Keratinocyte (primary cell): ENCODE measurements around the gene GTF2A1L.

ENCODE experiments used
- CTCF ChIP-seq, 3 experiments: IDR thresholded peaks in 1 of 3; conservative IDR thresholded peaks in 1 of 3; optimal IDR thresholded peaks in 1 of 3; 2 replicates in 2 of 3; 3 replicates in 1 of 3; pipeline versions ENCODE3 to v1.5.1; 2011; ENCODE audit warnings: low read length in 3 of 3, mild to moderate bottlenecking in 3 of 3, moderate library complexity in 2 of 3, control low read depth in 1 of 3, inconsistent platforms in 1 of 3; ENCODE audit not compliant: insufficient read depth in 2 of 3; ENCODE audit errors: extremely low read depth in 1 of 3
- EZH2 ChIP-seq: IDR thresholded peaks from one replicate; pipeline ENCODE4 v1.6.1; 2012; ENCODE audit warnings: inconsistent platforms, mild to moderate bottlenecking, low read length, moderate library complexity

GRCh38 chr2:48724278-48724677, 106.6 kb downstream of the GTF2A1L start:
- TF ChIP-seq CTCF (optimal IDR thresholded peaks at IDR 0.05 in 1 of 3, IDR thresholded peaks at IDR 0.05 in 1 of 3, conservative IDR thresholded peaks at IDR 0.05 in 1 of 3; ENCODE audit: extremely low read depth in 1 of 3, insufficient read depth in 2 of 3, low read length in 3 of 3) (no peak), EZH2 (no peak)
